Left colon (tissue), 2 donors: ENCODE results near the gene UNCX. TPM values are rescaled to one million over a fixed set of nuclear protein-coding genes. Genes with fewer than 3 reads are reported as not detected.
"Not testable (repeated sequence)": the region's sequence is repeated elsewhere in the genome, so short reads cannot be mapped to it uniquely, and the experiment has no call there.

ENCODE experiments used
- ATAC-seq: fragments of 200-7000 bp; cut with Tn5 transposase; one replicate; pipeline ENCODE4 v1.9.1; 2020; ENCODE audit warnings: mild to moderate bottlenecking, moderate library complexity
- DNase-seq, 2 donors: peaks; one replicate each; pipeline ENCODE4 v3.0.0-alpha.2; 2020
- intact Hi-C, 2 donors: fragments of 100-400 bp; cut with DNase I in 1 of 2; cut with micrococcal nuclease in 1 of 2; formaldehyde crosslinking; loops; one replicate each; pipeline versions ENCODE4 v1.11.2 to v1.14.0; 2022; cut with DNase I, micrococcal nuclease
- long read RNA-seq: library from polyadenylated mRNA; unstranded; transcript quantifications from one replicate; pipeline ENCODE4 v2.0.0, GENCODE V29; 2021
- total RNA-seq, 2 donors: library from RNA; stranded (reverse); fragmentation: NEBNext Ultra II Directional; extraction: Animal tissue kit (Norgen Biotek cat#: 25700); gene quantifications; one replicate each; pipeline ENCODE4 v1.2.1, GENCODE V29; 2021
- donor health status: DM: no; HTN: no; CAD: no.
- donor health status: DM: yes; HTN: yes; CAD: no.

The UNCX gene
- not detected for total RNA-seq
- long read RNA-seq, result 0 reads

- ATAC-seq, result no peak
- intact Hi-C loops, result no loop called here
Observed at GRCh38 chr7:1232623-1233332, at the start of gene UNCX. TSS of gene UNCX (plus strand) at chr7:1232872. CDS start at chr7:1233018, 146 bp downstream.

GRCh38 chr7:1187127-1187526, 45.5 kb upstream of the UNCX start:
- intact Hi-C loops, result no loop called here
- no peak for ATAC-seq
- DNase-seq, result no peak

More at GRCh38 chr7:1232623-1233332, at the start of gene UNCX:
- no peak for DNase-seq

GRCh38 chr7:1188720-1189294, 43.9 kb upstream of the UNCX start:
- no peak for ATAC-seq
- no peak for DNase-seq
- intact Hi-C loops, result no loop called here

GRCh38 chr7:1189986-1190772, 42.5 kb upstream of the UNCX start:
- DNase-seq (no peak), ATAC-seq (no peak)
- intact Hi-C loops, result no loop called here

GRCh38 chr7:1192171-1192676, 40.4 kb upstream of the UNCX start:
- DNase-seq (no peak), ATAC-seq (no peak)
- intact Hi-C loops, result no loop called here

GRCh38 chr7:1193593-1194424, 38.9 kb upstream of the UNCX start:
- intact Hi-C loops, result no loop called here
- ATAC-seq, result peak; percentile 95
- peak in 1 of 2 donors; percentile 57 for DNase-seq

GRCh38 chr7:1196441-1196840, 36.2 kb upstream of the UNCX start:
- DNase-seq, ATAC-seq, intact Hi-C loops: not testable (repeated sequence)

GRCh38 chr7:1196950-1197349, 35.7 kb upstream of the UNCX start:
- ATAC-seq (no peak), DNase-seq (no peak)
- intact Hi-C loops, result no loop called here

- ATAC-seq (peak; percentile 21), DNase-seq (no peak)
- intact Hi-C loops, result no loop called here
Observed at GRCh38 chr7:1197997-1198625, 34.6 kb upstream of the UNCX start.

GRCh38 chr7:1200045-1200444, 32.6 kb upstream of the UNCX start:
- ATAC-seq, result no peak
- intact Hi-C loops, result no loop called here
- no peak for DNase-seq

GRCh38 chr7:1201916-1202315, 30.8 kb upstream of the UNCX start:
- DNase-seq (no peak), ATAC-seq (no peak)
- intact Hi-C loops, result no loop called here

- DNase-seq, intact Hi-C loops, ATAC-seq: not testable (repeated sequence)
Observed at GRCh38 chr7:1202914-1203313, 29.8 kb upstream of the UNCX start.

GRCh38 chr7:1204460-1205140, 28.1 kb upstream of the UNCX start:
- ATAC-seq (no peak), DNase-seq (no peak)
- intact Hi-C loops, result no loop called here

GRCh38 chr7:1205742-1206141, 26.9 kb upstream of the UNCX start:
- ATAC-seq, intact Hi-C loops, DNase-seq: not testable (repeated sequence)

- intact Hi-C loops, result no loop called here
- DNase-seq, result no peak
- no peak for ATAC-seq
Observed at GRCh38 chr7:1209097-1209496, 23.6 kb upstream of the UNCX start.

- intact Hi-C loops, result no loop called here
- ATAC-seq (no peak), DNase-seq (no peak)
Observed at GRCh38 chr7:1210321-1210978, 22.2 kb upstream of the UNCX start.

GRCh38 chr7:1210979-1211608, 21.6 kb upstream of the UNCX start:
- intact Hi-C loops, result no loop called here
- ATAC-seq, result no peak
- DNase-seq, result no peak
